ENCODE measurements around the gene STAMBPL1. TPM values are rescaled to one million over a fixed set of nuclear protein-coding genes. Genes with fewer than 3 reads are reported as not detected.
A peak's percentile ranks its signal among the peaks of the same experiment; 100 is the strongest.

The STAMBPL1 gene
- polyA plus RNA-seq, 1 of the 3 experiments (the other 2 are of a cell fraction): 25.1 TPM

DNA sequence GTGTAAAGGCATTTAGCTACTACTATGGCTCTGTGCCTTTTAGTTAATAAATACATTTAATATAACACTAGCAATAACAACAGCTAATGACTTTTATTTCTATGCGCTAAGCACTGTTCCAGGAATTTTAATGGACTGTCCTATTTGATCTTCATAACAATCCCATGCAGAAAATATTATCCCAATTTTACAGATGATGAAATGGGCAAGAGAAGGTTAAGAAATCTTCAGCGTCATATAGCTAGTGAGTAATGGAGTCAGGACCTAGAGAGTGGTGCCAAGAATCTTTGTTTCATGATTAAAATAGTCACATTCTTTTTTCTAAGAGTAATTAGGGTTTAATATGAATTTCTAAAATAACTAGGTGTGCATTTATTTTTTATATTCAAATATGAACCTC lies 40.2 kb downstream of the STAMBPL1 start:
- Histone ChIP-seq H3K4me3 (ENCODE audit: low read depth in 2 of 2, low read length in 1 of 2) (no peak overlapping the region), H3K79me2 (ENCODE audit: insufficient read depth) (no peaks in the 10 kb centered on the region), H4K20me1 (ENCODE audit: insufficient read depth) (no peaks in the 10 kb centered on the region), H3K4me1 (ENCODE audit: control insufficient read depth in 1 of 2, insufficient read depth in 2 of 2, low read depth in 1 of 2, low read length in 1 of 2) (peaks cover 13 to 30% of the 10 kb centered on the region in 2 experiments; a peak in 3 of 4 replicates), H3K27ac (ENCODE audit: low read depth in 2 of 2, low read length in 1 of 2) (peak overlapping the region; percentile 35 to 58; a peak in 2 of 4 replicates), H3F3A (replicated peaks; ENCODE audit: insufficient read depth) (peaks cover 10% of the 10 kb centered on the region), H3K9me3 (no peaks in the 10 kb centered on the region), H3K4me2 (no peak overlapping the region), H3K9ac (no peak overlapping the region), H2AFZ (ENCODE audit: low read depth) (no peak overlapping the region), H3K36me3 (replicated peaks in 1 of 2; ENCODE audit: control insufficient read depth in 1 of 2, insufficient read depth in 2 of 2, low read length in 1 of 2) (peaks cover 38 to 45% of the 10 kb centered on the region in 2 experiments), H3K9me2 (no peaks in the 10 kb centered on the region), H3K27me3 (ENCODE audit: insufficient read depth) (no peaks in the 10 kb centered on the region)
- ChIA-PET CTCF (interaction anchor here (1.0 to 7.8 kb wide), 3 partner anchors 13 to 84 kb away, joined by 3 to 55 read pairs (median 24); no protein-coding TSS in a partner anchor), POLR2A (no interaction called here)
- 49% methylated on average over 2 of the region's 2 CpGs for WGBS (ENCODE audit: low lambda C conversion rate)
- TF ChIP-seq TCF12 (IDR thresholded peaks at IDR 0.05) (0 out of 2 replicates have a peak, but pooled peaks have one; percentile 20), NFIC (IDR thresholded peaks at IDR 0.05; ENCODE audit: borderline replicate concordance) (peak; percentile 35; the same call in 1 of the 2 replicates), PBX3 (IDR thresholded peaks at IDR 0.05) (peak; percentile 41; the same call in 1 of the 2 replicates), REST (IDR thresholded peaks at IDR 0.05; ENCODE audit: low read depth, low read length) (no peak), JUND (IDR thresholded peaks at IDR 0.05) (0 out of 2 replicates have a peak, but pooled peaks have one; percentile 14)
- DNase-seq: no peak

DNA sequence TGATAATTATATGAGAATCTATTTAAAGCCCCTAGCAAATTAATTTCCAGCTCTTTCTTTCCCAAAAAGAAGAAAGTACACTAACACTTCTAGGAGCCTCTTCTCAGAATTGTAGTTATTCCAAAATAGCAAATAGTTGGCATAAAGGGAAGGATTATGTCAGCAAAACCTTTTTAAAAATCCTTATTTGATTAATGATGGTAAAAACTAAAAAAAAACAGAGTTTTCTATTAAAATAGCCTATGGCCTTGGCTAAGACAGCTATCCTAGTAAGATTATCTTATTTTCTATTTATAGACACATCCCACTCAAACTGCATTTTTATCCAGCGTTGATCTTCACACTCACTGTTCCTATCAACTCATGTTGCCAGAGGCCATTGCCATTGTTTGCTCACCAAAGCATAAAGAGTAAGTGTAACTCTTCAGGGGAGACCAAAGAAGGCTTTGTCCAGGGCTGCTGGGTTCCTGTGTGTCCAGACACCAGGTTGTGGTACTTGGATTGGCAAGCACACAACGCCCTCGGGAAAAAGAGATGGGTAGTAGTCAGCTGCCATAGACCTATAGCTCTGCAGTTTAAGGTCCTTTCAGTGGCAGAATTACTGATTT lies 41.0 kb downstream of the STAMBPL1 start:
- Histone ChIP-seq H3K4me2 (0 out of 2 replicates have a peak overlapping the region, but pooled peaks have one; percentile 25), H3K79me2 (ENCODE audit: insufficient read depth) (no peaks in the 10 kb centered on the region), H3K4me3 (ENCODE audit: low read depth in 2 of 2, low read length in 1 of 2) (no peak overlapping the region), H3F3A (replicated peaks; ENCODE audit: insufficient read depth) (peaks cover 10% of the 10 kb centered on the region), H3K27me3 (ENCODE audit: insufficient read depth) (no peaks in the 10 kb centered on the region), H3K9ac (no peak overlapping the region), H3K36me3 (replicated peaks in 1 of 2; ENCODE audit: control insufficient read depth in 1 of 2, insufficient read depth in 2 of 2, low read length in 1 of 2) (peaks cover 33 to 42% of the 10 kb centered on the region in 2 experiments), H3K9me2 (no peaks in the 10 kb centered on the region), H3K9me3 (no peaks in the 10 kb centered on the region), H3K27ac (ENCODE audit: low read depth in 2 of 2, low read length in 1 of 2) (peak overlapping the region; percentile 35 to 58; a peak in 3 of 4 replicates), H2AFZ (ENCODE audit: low read depth) (no peak overlapping the region), H3K4me1 (ENCODE audit: control insufficient read depth in 1 of 2, insufficient read depth in 2 of 2, low read depth in 1 of 2, low read length in 1 of 2) (peaks cover 13 to 22% of the 10 kb centered on the region in 2 experiments; a peak in 3 of 4 replicates), H4K20me1 (ENCODE audit: insufficient read depth) (no peaks in the 10 kb centered on the region)
- CTCF ChIA-PET: interaction anchor here (0.6 to 7.8 kb wide), 4 partner anchors 12 to 679 kb away, joined by 3 to 55 read pairs (median 14); no protein-coding TSS in a partner anchor
- WGBS (ENCODE audit: low lambda C conversion rate): 79% methylated on average over 3 of the region's 3 CpGs
- peak in 1 of 2 experiments; percentile 26; a peak in 1 of 4 replicates for TF ChIP-seq EP300 (IDR thresholded peaks at IDR 0.05; ENCODE audit: borderline replicate concordance in 1 of 2, low read depth in 1 of 2, low read length in 1 of 2)
- no peak for TF ChIP-seq FOXJ3 (CRISPR knock-in tag; IDR thresholded peaks at IDR 0.05)
- TF ChIP-seq FOXM1 (IDR thresholded peaks at IDR 0.05; ENCODE audit: low read depth): no peak
- TF ChIP-seq GATA2 (CRISPR knock-in tag; IDR thresholded peaks at IDR 0.05): peak; percentile 67
- TF ChIP-seq GABPA (IDR thresholded peaks at IDR 0.05; ENCODE audit: low read depth): no peak
- no peak for TF ChIP-seq POLR2AphosphoS5 (IDR thresholded peaks at IDR 0.05; ENCODE audit: low read depth, low read length)
- TF ChIP-seq TAF1 (IDR thresholded peaks at IDR 0.05; ENCODE audit: borderline replicate concordance, low read depth, low read length): no peak
- TF ChIP-seq, protein P1, sequence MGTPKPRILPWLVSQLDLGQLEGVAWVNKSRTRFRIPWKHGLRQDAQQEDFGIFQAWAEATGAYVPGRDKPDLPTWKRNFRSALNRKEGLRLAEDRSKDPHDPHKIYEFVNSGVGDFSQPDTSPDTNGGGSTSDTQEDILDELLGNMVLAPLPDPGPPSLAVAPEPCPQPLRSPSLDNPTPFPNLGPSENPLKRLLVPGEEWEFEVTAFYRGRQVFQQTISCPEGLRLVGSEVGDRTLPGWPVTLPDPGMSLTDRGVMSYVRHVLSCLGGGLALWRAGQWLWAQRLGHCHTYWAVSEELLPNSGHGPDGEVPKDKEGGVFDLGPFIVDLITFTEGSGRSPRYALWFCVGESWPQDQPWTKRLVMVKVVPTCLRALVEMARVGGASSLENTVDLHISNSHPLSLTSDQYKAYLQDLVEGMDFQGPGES (IDR thresholded peaks at IDR 0.05; ENCODE audit: low read depth, low read length): no peak
- TF ChIP-seq, protein P2, sequence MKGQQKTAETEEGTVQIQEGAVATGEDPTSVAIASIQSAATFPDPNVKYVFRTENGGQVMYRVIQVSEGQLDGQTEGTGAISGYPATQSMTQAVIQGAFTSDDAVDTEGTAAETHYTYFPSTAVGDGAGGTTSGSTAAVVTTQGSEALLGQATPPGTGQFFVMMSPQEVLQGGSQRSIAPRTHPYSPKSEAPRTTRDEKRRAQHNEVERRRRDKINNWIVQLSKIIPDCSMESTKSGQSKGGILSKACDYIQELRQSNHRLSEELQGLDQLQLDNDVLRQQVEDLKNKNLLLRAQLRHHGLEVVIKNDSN (IDR thresholded peaks at IDR 0.05; ENCODE audit: borderline replicate concordance, low read depth): no peak
- TF ChIP-seq SMC3 (IDR thresholded peaks at IDR 0.05; ENCODE audit: low read depth, low read length): no peak
- POLR2A ChIA-PET: no interaction called here
- DNase-seq: no peak

Measured in SK-N-SH (cell line).